NCI-H748 (cell line): ENCODE data around the gene MTHFD2.
"Not testable (repeated sequence)": the region's sequence is repeated elsewhere in the genome, so short reads cannot be mapped to it uniquely, and the experiment has no call there.

Experiments used
- DNase-seq: peaks from one replicate; lab custom pipeline; 2025; ENCODE audit not compliant: unreplicated experiment; lab: John Stamatoyannopoulos, UW

Gene MTHFD2

DNA sequence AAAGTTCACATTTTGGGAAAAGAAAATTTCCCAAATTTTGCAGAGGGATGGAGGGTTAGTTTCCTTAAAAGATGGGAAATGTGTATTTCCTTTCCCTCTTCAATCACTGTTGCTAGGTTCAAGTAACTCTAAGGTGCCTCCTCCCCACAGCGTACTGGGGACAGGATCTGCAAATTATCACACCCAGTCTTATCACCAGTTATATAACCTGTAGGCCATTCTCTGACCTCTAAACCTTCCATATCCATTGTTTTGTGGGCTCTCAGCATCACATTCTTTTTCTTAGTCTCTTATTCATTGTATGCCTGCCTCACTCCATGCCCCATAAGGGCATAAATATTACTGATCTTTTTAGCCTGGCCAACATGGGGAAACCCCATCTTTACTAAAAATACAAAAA, 3.6 kb upstream of the MTHFD2 start:
- DNase-seq, result no peak

DNA sequence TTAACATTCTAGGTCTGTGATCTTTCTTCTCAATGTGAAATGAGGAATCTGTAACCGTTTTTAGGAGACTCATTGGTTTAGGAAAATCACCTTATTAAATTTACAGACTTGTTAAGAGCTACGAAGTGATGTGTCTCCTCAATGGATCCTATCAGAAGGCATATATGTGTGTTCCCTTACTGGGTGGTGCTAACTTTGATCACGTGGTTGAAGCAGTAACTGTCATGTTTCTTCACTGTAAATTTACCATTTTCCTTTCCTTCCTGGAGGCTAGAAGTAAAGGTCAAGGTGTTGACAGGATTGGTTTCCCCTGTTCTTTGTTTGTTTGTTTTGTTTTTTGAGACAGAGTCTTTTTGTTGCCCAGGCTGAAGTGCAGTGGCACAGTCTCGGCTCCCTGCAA, 1.4 kb upstream of the MTHFD2 start:
- no peak for DNase-seq

DNA sequence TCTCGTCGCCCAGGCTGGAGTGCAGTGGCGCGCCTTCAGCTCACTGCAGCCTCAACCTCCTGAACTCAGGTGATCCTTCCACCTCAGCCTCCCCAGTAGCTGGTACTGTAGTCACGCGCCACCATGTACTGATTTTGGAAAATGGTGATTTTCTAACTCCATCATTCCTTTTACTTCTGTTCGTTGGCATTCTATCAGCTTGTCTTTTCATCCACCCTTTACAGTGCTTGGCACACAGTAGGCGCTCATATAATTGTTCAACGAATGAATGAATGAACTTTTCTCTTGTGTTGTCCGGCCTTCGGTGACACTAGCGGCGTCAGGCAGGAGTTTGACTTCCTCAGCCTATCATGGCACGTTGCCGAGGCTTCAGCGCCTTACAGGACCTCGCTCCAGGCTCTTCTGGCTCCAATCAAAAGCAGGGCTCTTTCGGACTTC, 373 bp upstream of the MTHFD2 start:
- DNase-seq, result no peak

DNA sequence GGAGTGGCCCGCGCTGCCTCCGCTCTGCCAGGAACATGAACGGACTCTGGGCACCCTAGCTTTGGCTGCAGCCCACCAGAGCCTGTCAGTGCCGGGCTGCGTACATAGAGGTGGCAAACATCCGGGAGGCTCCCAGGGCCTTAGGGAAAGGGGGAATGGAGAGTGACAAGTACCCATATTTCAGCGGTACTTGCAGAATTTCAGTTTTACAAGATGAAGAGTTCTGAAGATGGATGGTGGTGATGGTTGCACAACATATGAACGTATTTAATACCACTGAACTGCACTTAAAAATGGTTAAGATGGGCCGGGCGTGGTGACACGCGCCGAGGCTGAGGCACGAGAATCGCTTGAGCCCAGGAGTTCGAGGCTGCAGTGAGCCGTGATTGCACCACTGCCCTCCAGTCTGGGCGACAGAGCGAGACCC, 873 bp downstream of the MTHFD2 start:
- no peak for DNase-seq

DNA sequence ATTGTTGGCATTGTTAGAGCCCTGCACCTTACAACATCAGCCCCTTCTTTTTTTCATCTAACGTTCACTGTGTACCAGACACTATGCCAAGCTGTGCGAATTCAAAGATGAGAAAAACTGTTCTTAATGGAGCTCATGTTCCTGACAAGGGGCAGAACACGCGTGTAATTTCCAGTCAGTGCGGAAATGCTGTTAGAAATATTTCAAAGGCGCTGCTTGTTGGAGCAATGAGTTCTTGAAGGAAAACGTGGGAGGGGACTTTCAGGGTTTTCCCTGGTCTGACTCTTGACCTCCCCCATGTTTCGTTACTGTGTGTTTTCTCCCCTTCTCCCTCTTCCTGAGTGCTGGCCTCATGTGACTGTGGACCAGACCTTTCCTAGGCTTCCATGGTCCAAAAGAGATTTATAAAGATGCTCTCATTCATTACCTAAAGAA, 1.5 kb downstream of the MTHFD2 start:
- no peak for DNase-seq

DNA sequence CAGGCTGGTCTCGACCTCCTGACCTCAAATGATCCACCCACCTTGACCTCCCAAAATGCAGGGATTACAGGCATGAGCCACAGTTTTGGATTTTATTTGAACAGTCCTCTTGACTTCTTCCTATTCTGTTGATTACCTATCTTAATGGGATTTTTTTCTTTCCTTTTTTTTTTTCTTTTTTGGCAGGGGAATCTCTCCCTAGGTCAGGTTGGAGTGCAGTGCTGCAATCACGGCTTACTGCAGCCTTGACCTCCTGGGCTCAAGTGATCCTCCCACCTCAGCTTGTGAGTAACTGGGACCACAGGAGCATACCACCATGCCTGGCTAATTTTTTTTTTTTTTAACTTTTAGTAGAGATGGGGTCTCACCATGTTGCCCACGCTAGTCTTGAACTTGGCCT, 2.8 kb downstream of the MTHFD2 start:
- DNase-seq, result no peak

DNA sequence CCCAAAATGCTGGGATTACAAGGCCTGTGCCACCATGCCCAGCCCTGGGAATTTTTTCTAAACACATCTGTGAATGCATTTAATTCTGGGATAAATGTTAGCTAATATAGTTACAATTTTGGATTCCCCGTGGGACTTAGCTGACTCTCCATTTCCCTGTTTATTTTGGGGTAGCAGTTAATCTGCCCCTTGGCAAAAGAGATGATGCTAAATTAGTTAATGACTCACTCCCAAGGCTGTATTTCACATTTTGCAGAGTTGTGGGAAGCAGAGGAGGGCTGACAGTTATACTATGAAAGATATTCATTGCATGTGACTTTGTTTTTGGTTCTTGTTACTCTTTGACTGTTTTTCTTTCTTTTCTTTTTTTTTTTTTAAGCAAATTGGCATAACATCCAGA, 3.2 kb downstream of the MTHFD2 start:
- DNase-seq, result no peak

DNA sequence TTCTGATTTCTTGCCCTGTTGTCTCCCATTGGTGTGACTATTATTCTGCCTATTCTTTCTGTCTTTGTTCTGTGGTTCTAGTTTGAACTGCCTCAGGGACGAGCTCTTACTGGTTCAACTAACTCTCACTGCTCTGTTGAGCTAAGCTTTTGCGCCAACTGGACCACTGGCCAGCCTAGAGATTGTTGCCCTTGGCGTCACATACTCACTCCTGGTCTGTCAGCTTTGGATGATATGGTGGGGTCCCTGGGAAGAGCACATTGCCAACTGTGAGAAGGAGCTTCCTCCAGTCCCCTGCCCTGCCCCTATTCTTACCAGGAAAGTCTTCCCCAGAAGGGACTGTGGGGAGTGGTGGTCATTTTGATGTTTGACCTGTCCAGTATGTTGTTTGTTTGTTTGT, 6.0 kb downstream of the MTHFD2 start:
- DNase-seq, result no peak

DNA sequence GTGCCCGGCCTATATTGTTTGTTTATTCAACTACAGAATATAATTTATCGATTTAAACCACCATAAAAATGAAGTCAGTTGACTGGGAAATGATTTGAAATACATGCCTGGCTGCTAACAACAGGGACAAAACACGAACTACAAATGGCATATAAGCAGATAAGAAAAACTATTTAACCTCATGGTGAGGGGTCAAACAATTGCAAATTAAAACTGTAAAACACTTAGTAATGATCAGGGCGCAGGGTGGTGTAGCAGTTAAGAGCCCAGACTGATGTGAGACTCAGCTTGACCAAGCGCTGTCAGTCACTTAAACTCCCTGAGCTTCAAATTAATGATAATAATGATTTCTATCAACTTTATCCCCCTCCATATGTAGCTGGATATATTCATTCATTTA, 6.7 kb downstream of the MTHFD2 start:
- no peak for DNase-seq

DNA sequence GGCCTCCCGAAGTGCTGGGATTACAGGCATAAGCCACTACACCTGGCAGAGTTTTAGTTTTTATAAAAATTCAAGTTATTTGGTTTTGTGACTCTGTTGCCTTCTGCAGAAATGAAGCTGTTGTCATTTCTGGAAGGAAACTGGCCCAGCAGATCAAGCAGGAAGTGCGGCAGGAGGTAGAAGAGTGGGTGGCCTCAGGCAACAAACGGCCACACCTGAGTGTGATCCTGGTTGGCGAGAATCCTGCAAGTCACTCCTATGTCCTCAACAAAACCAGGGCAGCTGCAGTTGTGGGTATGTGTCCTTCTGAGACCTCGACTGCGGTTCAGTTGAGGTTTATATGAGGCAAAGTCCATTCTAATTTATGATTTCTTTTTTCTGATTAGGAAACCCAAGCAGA, 7.2 kb downstream of the MTHFD2 start:
- no peak for DNase-seq

DNA sequence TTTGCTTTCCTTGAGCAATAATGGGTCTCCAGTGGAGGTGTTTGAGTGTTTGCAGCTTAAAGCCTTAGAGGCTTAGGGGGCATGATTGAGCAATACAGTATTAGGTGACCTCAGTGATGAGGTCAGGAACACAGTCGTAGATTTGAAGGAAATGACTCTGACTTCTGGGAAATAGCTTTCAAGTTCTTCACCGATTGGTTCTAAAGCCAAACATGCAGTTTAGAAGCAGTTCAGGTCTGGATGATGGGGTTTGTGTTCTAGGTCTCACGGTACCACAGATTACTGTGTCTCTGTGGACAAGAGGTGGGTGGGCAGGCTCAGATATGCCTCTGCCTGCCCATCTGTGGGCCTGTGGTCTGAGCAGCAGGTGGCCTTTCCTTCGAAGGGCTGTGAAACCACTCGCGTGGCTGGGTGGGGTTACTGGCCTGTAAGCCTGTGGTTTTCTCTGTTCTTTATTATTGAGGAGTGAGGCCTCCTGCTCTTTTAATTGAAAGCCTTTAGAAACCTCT, 7.8 kb downstream of the MTHFD2 start:
- DNase-seq, result no peak

DNA sequence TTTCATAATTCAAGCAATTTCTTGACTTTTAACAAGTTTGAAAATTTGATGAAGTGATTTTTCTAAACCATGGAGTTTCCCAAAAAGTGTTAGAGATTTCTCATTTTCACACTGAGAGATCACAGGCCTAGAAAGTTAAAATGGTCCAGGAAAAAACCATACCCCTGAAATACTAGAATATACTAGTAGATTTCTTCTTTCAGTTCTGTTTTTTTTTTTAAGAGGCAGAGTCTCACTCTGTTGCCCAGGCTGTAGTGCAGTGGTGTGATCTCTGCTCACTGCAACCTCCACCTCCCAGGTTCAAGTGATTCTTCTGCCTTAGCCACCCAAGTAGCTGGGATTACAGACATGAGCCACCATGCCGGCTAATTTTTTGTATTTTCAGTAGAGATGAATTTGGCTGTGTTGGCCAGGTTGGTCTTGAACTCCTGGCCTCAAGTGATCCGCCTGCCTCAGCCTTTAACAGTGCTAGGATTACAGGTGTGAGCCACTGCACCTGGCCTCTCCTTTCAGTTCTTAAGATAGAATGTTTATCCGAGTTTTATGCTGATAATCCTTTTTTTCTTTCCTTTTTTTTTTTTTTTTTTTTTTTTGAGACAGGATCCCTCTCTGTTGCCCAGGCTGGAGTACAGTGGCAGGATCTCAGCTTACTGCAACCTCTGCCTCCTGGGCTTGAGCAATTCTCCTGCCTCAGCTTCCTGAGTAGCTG, 14.4 kb downstream of the MTHFD2 start:
- no peak for DNase-seq

DNA sequence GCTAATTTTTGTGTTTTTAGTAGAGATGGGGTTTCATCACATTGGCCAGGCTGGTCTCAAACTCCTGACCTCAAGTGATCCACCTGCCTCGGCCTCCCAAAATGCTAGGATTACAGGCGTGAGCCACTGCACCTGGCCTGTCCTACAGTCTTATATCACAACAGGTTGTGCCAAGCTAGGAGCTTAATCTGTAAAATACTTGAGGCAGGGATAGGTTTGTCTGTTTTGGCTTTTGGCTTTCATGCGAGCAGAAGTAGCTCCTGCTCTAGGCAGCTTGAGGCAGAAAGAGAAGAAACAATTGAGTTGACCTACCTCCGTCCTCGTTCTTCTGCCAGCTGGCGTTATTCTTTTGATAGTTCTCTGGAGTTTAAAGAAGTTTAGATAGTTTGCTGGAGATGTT, 17.4 kb downstream of the MTHFD2 start:
- DNase-seq, result not testable (repeated sequence)

DNA sequence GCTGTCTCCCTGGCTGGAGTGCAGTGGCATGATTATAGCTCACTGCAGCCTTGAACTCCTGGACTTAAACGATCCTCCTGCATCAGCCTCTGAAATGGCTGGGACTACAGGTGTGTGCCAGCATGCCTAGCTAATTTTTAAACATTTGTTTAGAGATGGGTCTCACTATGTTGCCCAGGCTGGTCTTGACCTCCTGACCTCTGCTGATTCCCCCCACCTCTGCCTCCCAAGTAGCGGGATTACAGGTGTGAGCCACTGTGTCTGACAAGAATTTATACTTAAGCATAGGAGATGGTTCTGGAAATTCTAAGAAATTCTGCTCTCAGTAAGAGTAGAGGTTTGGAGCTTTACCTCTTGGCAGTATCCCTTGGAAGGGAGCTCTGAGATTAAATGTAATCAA, 18.2 kb downstream of the MTHFD2 start:
- DNase-seq, result no peak

DNA sequence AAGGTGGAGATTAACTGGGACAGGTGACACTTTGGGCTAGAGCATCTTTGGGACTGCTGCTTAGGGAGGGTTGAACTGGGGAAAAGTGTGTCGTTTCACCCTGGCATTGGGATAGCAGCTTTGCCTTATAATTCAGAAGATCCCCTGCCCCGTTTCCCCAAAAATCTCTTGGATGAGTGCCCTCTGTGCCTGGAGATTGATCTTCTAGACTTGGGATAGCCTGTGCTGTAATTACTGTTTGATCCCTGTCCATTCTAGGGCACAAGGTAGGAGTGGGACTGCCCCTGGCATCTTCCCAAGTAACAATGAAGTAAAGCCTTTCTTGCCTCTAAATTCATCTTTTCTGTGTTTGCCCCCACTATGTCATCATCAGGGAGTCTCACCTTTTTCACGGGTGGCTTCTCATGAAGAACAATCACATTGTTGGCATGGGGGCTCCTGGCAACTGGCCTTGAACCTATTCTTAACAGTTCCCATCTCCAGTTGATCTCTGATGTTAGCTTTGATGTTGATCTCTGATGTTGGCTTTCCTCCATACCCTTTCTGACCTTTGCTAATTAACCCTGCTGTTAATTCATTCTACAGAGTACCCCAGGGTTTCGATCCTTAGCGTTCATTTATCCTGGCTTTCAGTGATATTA, 21.6 kb downstream of the MTHFD2 start:
- no peak for DNase-seq

DNA sequence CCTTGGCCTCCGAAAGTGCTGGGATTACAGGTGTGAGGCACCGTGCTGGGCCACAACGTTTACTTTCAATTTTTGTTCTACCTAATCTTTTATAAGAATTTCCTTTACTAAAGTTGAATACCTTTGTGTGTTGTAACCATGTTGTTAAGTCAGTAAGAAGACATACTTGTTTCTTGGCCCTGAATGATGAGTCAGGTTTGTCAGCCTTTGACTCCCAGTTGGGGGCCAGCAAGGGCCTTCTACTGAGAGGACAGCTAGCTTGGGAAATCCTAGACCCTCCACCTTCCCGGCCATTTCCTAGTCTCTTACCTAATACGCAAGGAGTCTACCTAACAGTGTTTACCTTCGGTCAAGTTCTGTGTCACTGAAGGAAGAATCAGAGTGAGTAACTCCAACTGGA, 22.7 kb downstream of the MTHFD2 start:
- DNase-seq, result no peak

DNA sequence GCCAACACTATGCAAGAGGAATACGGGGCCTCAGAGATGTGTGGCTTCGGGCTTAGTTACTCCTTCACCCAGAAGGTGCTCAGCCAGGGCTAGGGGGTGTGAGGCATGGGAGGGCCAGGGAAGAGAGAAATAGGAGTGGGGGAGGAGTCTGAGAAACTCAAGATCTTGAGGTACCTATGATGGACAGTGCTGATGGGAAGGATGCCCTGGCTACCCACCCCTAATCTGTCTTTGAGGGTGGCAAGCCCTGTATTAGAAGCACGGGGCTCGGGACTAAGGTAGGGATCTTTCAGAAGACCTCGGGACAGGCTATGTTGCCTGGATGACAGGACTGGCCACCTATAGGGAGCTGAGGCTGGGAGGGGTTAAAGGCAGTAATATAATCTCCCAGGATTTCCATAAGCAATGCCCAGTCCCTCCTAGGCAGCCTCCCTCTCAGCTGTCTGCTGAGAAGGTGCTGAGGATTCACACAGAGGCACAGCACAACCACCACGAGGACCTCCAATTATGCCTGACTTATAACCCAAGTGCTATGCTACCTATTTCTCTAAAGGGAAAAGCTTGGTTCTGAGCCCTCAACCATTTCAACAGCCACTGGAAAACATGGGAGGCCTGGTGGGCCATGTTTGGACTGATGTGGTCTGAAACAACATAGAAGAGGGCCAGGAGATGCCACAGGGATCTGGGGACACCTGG, 23.3 kb downstream of the MTHFD2 start:
- DNase-seq, result no peak

DNA sequence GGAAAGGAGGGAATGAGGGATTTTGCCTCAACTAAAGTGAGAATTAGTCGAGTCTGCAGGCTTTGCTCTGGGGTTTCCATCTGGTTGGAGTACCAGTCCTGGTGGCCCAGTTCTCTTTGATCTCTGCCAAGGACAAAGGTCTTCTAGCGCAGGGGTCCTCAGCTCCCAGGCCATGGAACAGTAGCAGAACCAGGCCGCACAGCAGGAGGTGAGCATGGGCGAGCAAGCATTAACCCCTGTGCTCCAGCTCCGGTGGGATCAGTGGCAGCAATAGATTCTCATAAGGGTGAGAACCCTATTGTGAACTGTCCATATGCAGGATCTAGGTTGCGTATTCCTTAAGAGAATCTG, 23.9 kb downstream of the MTHFD2 start:
- DNase-seq, result no peak

DNA sequence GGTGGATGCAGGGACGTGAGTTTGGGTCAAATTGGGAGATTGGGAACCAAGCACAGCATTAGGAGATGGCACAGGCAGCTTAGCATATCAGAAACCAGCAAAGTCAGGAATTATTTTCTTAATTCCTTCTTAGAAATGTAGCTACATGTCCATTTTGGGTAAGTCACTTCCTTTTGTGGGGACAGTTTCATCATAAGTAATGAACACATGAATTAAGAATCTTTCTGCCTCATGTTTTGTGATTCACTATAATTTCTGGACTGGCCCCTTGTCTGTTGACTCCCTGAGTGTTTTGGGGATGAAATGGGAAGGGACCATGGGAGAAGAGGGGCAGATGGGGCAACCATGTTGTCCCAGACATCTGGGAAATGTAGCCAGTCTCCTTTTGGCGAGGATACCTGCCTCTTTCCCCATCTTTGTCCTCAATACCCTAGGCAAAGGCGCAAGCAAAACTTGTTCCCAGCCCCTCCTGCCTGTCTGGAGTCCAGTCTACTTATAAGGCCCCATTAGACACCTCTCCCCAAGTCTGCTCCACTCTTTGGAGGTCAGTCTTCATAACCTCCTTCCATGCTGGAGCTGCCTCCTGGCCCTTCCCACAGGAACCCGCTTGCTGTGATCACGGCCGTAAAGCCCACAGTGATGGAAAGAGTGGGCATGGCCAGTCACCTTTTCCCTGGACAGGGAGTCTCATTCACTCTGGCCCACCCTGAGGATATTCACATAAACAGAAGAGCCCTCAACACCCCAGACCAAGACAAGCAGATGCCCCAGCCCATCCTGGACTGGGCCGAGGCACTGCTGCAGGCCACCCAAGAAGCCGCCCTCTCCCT, 25.7 kb downstream of the MTHFD2 start:
- DNase-seq, result no peak

DNA sequence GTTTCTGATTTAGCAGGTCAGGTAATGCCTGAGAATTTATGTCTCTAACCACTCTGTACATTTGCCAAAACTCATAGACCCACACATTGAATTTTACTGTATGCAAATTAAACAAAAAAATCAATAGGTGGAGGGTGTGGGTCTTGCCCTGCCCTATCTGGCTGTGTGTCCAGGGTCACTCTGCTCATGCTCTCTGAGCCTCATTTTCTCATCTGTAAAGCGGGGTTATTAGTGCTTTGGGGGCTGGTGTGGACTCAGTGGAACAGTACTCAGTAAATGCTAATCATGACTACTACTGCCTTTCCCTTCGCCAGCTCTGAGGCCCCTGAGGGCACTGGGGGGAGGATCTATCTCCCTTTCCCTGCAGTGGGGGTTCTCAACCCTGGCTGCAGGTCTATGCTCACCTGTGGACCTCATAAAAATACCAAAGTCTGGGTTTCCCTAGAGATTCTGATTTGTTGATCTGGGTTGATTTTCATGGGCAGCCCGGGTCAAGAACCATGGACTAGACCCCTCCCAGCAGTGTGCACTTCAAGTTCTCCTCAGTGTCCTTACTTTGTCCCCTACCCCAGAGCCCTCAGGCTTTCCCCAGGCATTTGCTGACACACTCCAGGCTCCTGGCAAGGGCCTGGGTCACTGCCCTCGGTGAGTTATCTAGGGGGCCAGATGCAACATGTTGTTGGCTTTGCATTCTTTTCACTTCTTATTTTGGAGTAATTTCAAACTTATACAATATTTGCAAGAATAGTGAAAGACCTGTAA, 27.5 kb downstream of the MTHFD2 start:
- no peak for DNase-seq
